ENCODE results near the gene NRARP. TPM values are rescaled to one million over a fixed set of nuclear protein-coding genes. Genes with fewer than 3 reads are reported as not detected.

The NRARP gene
- total RNA-seq, 1 experiment from 2014 or later, result 23.8 TPM

- H3K36me3 Mint-ChIP-seq (ENCODE audit: insufficient read depth in 1 of 3, low read depth in 3 of 3), result peaks cover 1 to 4% (median 2%) of the 10 kb centered on the region in 3 experiments; a peak in 4 of 7 replicates
- no peaks in the 10 kb centered on the region for H3K9me3 ChIP-seq (ENCODE audit: control insufficient read depth, low read depth, low read length)
- H3K79me2 ChIP-seq (ENCODE audit: insufficient read depth, low read length), result no peaks in the 10 kb centered on the region
- peaks cover 0 to 5% of the 10 kb centered on the region in 2 experiments; a peak in 2 of 4 replicates for H3K4me1 Mint-ChIP-seq
- no peak overlapping the region for H3K9ac ChIP-seq (ENCODE audit: extremely low read depth, insufficient read length, low read length)
- H3K23ac ChIP-seq (ENCODE audit: insufficient read length, low read depth, low read length), result no peak overlapping the region
- no peak overlapping the region for H3K56ac ChIP-seq (ENCODE audit: insufficient read length, low read depth, low read length)
- no peaks in the 10 kb centered on the region for H3K27me3 ChIP-seq (ENCODE audit: insufficient read depth, low read length)
- H3K27ac Mint-ChIP-seq, result no peak overlapping the region
- no peaks in the 10 kb centered on the region for H4K20me1 ChIP-seq (ENCODE audit: control insufficient read depth, insufficient read depth, insufficient read length)
- no peak overlapping the region for H2AK5ac ChIP-seq (ENCODE audit: insufficient read length, low read length)
- H3K9me3 Mint-ChIP-seq, result peaks cover 10 to 67% of the 10 kb centered on the region in 2 experiments
- no peak overlapping the region for H2BK120ac ChIP-seq (ENCODE audit: low read depth, low read length, poor library complexity, severe bottlenecking)
- no peaks in the 10 kb centered on the region for H3K4me1 ChIP-seq (ENCODE audit: insufficient read depth, low read length)
- WGBS (ENCODE audit: extremely low coverage, insufficient read length, low lambda C conversion rate), result no CpG with 5 or more reads among the region's 9 CpGs
- H3K23me2 ChIP-seq (ENCODE audit: insufficient read length, low read depth, low read length, poor library complexity, severe bottlenecking), result no peaks in the 10 kb centered on the region
- no peak overlapping the region for H3K4me3 Mint-ChIP-seq
- no peak overlapping the region for H3K14ac ChIP-seq (ENCODE audit: insufficient read depth, low read length)
- H3K4ac ChIP-seq (ENCODE audit: low read depth, low read length), result no peak overlapping the region
- DNase-seq, result no peak
- H3K27ac ChIP-seq (ENCODE audit: insufficient read length, low read depth, low read length), result no peak overlapping the region
- no peak overlapping the region for H2BK5ac ChIP-seq (ENCODE audit: insufficient read length, low read length)
- no peaks in the 10 kb centered on the region for H3K79me1 ChIP-seq (ENCODE audit: insufficient read depth, low read depth, low read length, poor library complexity, severe bottlenecking)
- H2BK12ac ChIP-seq (ENCODE audit: insufficient read length, low read depth, low read length), result no peak overlapping the region
- no peak overlapping the region for H4K8ac ChIP-seq (replicated peaks; ENCODE audit: insufficient read length, low read depth, low read length)
- H3K4me2 ChIP-seq (ENCODE audit: insufficient read depth, insufficient read length, low read length), result no peak overlapping the region
- no peak overlapping the region for H3T11ph ChIP-seq (ENCODE audit: low read length)
- no peak overlapping the region for H2BK15ac ChIP-seq (ENCODE audit: low read depth, low read length)
- no peak overlapping the region for H2AFZ ChIP-seq (ENCODE audit: low read length)
- H2BK20ac ChIP-seq (ENCODE audit: low read depth, low read length, poor library complexity, severe bottlenecking), result no peak overlapping the region
- H3K18ac ChIP-seq (ENCODE audit: insufficient read length, low read depth, low read length), result no peak overlapping the region
- H3K27me3 Mint-ChIP-seq (ENCODE audit: low read depth), result peaks cover 10% of the 10 kb centered on the region
- H4K91ac ChIP-seq (ENCODE audit: insufficient read length, low read depth, low read length), result no peak overlapping the region
- no peak for TF ChIP-seq CTCF (conservative IDR thresholded peaks at IDR 0.05)
- no peak overlapping the region for H4K5ac ChIP-seq (ENCODE audit: insufficient read length, low read depth, low read length)
Observed at GRCh38 chr9:137331929-137332328, 29.9 kb upstream of the NRARP start.
